B cell (primary cell): ENCODE data around the gene RNF40. TPM values are rescaled to one million over a fixed set of nuclear protein-coding genes. Genes with fewer than 3 reads are reported as not detected.

ENCODE experiments used
- ATAC-seq: fragments of 200-7000 bp; cut with Tn5 transposase; one replicate; pipeline ENCODE4 v1.10.0; 2021; ENCODE audit warnings: low read depth, mild to moderate bottlenecking, moderate number of reproducible peaks, moderate library complexity
- CTCF ChIA-PET: fragments of 350-600 bp; sonication (Branson Sonifier 250); formaldehyde crosslinking; loops from one replicate; lab custom pipeline; 2021; ENCODE audit warnings: antibody characterized with exemption, inconsistent platforms; lab: Charles Lee
- POLR2A ChIA-PET: fragments of 350-600 bp; sonication (Branson Sonifier 250); formaldehyde crosslinking; loops from one replicate; lab custom pipeline; 2021; ENCODE audit warnings: antibody characterized with exemption; lab: Charles Lee
- DNase-seq: peaks from one replicate; pipeline ENCODE4 v3.0.0; 2013
- H2AFZ ChIP-seq: 2 replicates; pipeline ENCODE4 v1.6.1; 2012; ENCODE audit warnings: mild to moderate bottlenecking, low read depth, low read length; ENCODE audit not compliant: insufficient read depth, poor library complexity, severe bottlenecking
- H3K27ac ChIP-seq, 2 donors: 1 replicate in 1 of 2; 2 replicates in 1 of 2; pipeline ENCODE4 v1.5.1; 2012 to 2013; ENCODE audit warnings: low read length in 2 of 2, mild to moderate bottlenecking in 2 of 2, moderate library complexity in 1 of 2
- H3K27me3 ChIP-seq, 4 experiments: fragments of 200-600 bp in 1 of 4; sonication (generic) in 1 of 4; replicated peaks in 1 of 4; 1 replicate in 2 of 4; 2 replicates in 2 of 4; pipeline versions ENCODE4 v1.6.1 to v1.7.0; 2013 to 2016; ENCODE audit warnings: low read length in 3 of 4, mild to moderate bottlenecking in 2 of 4, mixed read lengths in 1 of 4, moderate library complexity in 1 of 4; ENCODE audit not compliant: insufficient read depth in 4 of 4, control insufficient read depth in 3 of 4; ENCODE audit errors: control extremely low read depth in 1 of 4
- H3K36me3 ChIP-seq, 2 experiments: replicated peaks in 1 of 2; 1 replicate in 1 of 2; 2 replicates in 1 of 2; pipeline versions ENCODE4 v1.6.1 to v1.7.1; 2013; ENCODE audit warnings: low read length in 1 of 2; ENCODE audit not compliant: insufficient read depth in 2 of 2, control insufficient read depth in 1 of 2; ENCODE audit errors: control extremely low read depth in 1 of 2, extremely low read depth in 1 of 2
- H3K4me1 ChIP-seq, 2 donors: fragments of 200-600 bp in 1 of 2; sonication (generic) in 1 of 2; 1 replicate in 1 of 2; 2 replicates in 1 of 2; pipeline versions ENCODE4 v1.5.1 to v1.6.1; 2013 to 2017; ENCODE audit warnings: low read length in 2 of 2; ENCODE audit not compliant: control insufficient read depth in 2 of 2, insufficient read depth in 2 of 2
- H3K4me2 ChIP-seq: replicated peaks from 2 replicates; pipeline ENCODE3; 2012; ENCODE audit warnings: mild to moderate bottlenecking, low read depth, low read length; ENCODE audit not compliant: poor library complexity, severe bottlenecking
- H3K4me3 ChIP-seq, 5 experiments: fragments of 200-600 bp in 1 of 5; sonication (generic) in 1 of 5; 1 replicate in 3 of 5; 2 replicates in 2 of 5; pipeline versions ENCODE4 v1.5.1 to v1.7.0; 2011 to 2016; ENCODE audit warnings: low read length in 4 of 5, mild to moderate bottlenecking in 4 of 5, low read depth in 2 of 5, control low read depth in 1 of 5, moderate library complexity in 1 of 5; ENCODE audit not compliant: insufficient read depth in 1 of 5; ENCODE audit errors: control extremely low read depth in 1 of 5, extremely low read depth in 1 of 5
- H3K79me2 ChIP-seq: fragments of 200-600 bp; sonication (generic); one replicate; pipeline ENCODE4 v1.6.0; 2016; ENCODE audit warnings: low read length; ENCODE audit not compliant: control insufficient read depth, insufficient read depth
- H3K9ac ChIP-seq: fragments of 200-600 bp; sonication (generic); 2 replicates; pipeline ENCODE4 v1.6.1; 2017; ENCODE audit warnings: mild to moderate bottlenecking, low read length, moderate library complexity
- H3K9me3 ChIP-seq, 3 donors: one replicate each; pipeline versions ENCODE4 v1.6.1 to v1.7.1; 2013; ENCODE audit warnings: low read length in 2 of 3; ENCODE audit not compliant: control insufficient read depth in 2 of 3, insufficient read depth in 1 of 3; ENCODE audit errors: control extremely low read depth in 1 of 3
- H4K20me1 ChIP-seq: 2 replicates; pipeline ENCODE4 v1.6.0; 2012; ENCODE audit warnings: mild to moderate bottlenecking, low read length; ENCODE audit not compliant: insufficient read depth, control insufficient read depth, poor library complexity, severe bottlenecking
- H3K27ac Mint-ChIP-seq: one replicate; pipeline ENCODE4 v1.8.0; 2021; ENCODE audit warnings: mixed read lengths
- H3K27me3 Mint-ChIP-seq: one replicate; pipeline ENCODE4 v1.8.0; 2021; ENCODE audit warnings: mixed read lengths
- H3K4me1 Mint-ChIP-seq: one replicate; pipeline ENCODE4 v1.8.0; 2021; ENCODE audit warnings: mixed read lengths
- H3K4me3 Mint-ChIP-seq: one replicate; pipeline ENCODE4 v1.8.0; 2021; ENCODE audit warnings: mixed read lengths
- H3K9me3 Mint-ChIP-seq: one replicate; pipeline ENCODE4 v1.8.0; 2022; ENCODE audit warnings: mixed read lengths; ENCODE audit not compliant: insufficient read depth
- CTCF ChIP-seq: fragments of 200-600 bp; IDR thresholded peaks from one replicate; pipeline ENCODE4 v1.8.0; 2022; ENCODE audit warnings: antibody characterized with exemption, mild to moderate bottlenecking
- EZH2 ChIP-seq: IDR thresholded peaks from 2 replicates; pipeline ENCODE4 v1.6.1; 2012; ENCODE audit warnings: borderline replicate concordance, low read depth, mild to moderate bottlenecking, moderate library complexity, low read length; ENCODE audit not compliant: insufficient read depth, poor library complexity, severe bottlenecking
- WGBS: methylation state at CpG from one replicate; pipeline ENCODE4 v1.1.5; 2013; ENCODE audit warnings: missing lambda C conversion rate; ENCODE audit not compliant: insufficient coverage; 5-methylcytosine and 5-hydroxymethylcytosine counted together
- intact Hi-C: fragments of 100-400 bp; cut with micrococcal nuclease; formaldehyde crosslinking; loops from one replicate; pipeline ENCODE4 v1.10.0; 2022
- polyA plus RNA-seq: library from polyadenylated mRNA; depleted of rRNA; stranded (reverse); fragments of >200 nt; gene quantifications from 2 replicates; pipeline ENCODE4 v1.2.3, GENCODE V29; 2012
- total RNA-seq, 2 donors: library from RNA; stranded (reverse); fragments of 120-200 nt in 1 of 2; gene quantifications; 1 replicate in 1 of 2; 2 replicates in 1 of 2; pipeline versions ENCODE4 v1.2.3 to v1.2.4, GENCODE V29; 2013 to 2022

RNF40 gene
- total and polyA plus RNA-seq, 2 donors (not counting 1 experiment from before 2014, with no cell fraction given), result 41.8 to 121 TPM

- WGBS, result 100% methylated on average over 2 of the region's 6 CpGs
- no peaks in the 10 kb centered on the region for H3K9me3 Mint-ChIP-seq
- CTCF ChIA-PET, result interaction anchor here (1.3 kb wide), 1 partner anchor 173 kb away, joined by 3 read pairs; no protein-coding TSS in a partner anchor
Measured at GRCh38 chr16:30728321-30728720, 33.8 kb upstream of the RNF40 start.

More at GRCh38 chr16:30728321-30728720, 33.8 kb upstream of the RNF40 start:
- no peak for DNase-seq
- no peak overlapping the region for H2AFZ ChIP-seq
- H3K4me3 Mint-ChIP-seq, result no peak overlapping the region
- POLR2A ChIA-PET, result no interaction called here
- no peak for TF ChIP-seq EZH2
- no peak for TF ChIP-seq CTCF
- no peaks in the 10 kb centered on the region for H3K27me3 ChIP-seq
- H3K27ac ChIP-seq, result no peak overlapping the region
- H3K4me1 Mint-ChIP-seq, result peaks cover 12% of the 10 kb centered on the region
- peaks cover 6 to 9% of the 10 kb centered on the region in 2 donors for H3K4me1 ChIP-seq
- no peak overlapping the region for H3K27ac Mint-ChIP-seq
- H3K9ac ChIP-seq, result no peak overlapping the region
- H3K79me2 ChIP-seq, result peaks cover 14% of the 10 kb centered on the region
- no peaks in the 10 kb centered on the region for H3K9me3 ChIP-seq
- peaks cover 10% of the 10 kb centered on the region for H4K20me1 ChIP-seq
- H3K27me3 Mint-ChIP-seq, result no peaks in the 10 kb centered on the region
- H3K4me3 ChIP-seq, result no peak overlapping the region
- no peak overlapping the region for H3K4me2 ChIP-seq
- ATAC-seq, result no peak
- intact Hi-C loops, result no loop called here
- H3K36me3 ChIP-seq, result peaks cover 0 to 68% of the 10 kb centered on the region in 2 experiments
